ENCODE data around the gene MYLK.

MYLK gene

GRCh38 chr3:123765475-123766128, 118.5 kb downstream of the MYLK start:
- Histone ChIP-seq H3K27ac (ENCODE audit: low read length) (no peak overlapping the region), H3K4me1 (ENCODE audit: control insufficient read depth, insufficient read depth, low read length) (peaks cover 3% of the 10 kb centered on the region; the same call in 1 of the 2 replicates)
- no peak for DNase-seq (ENCODE audit: low read depth, low spot score)

DNA sequence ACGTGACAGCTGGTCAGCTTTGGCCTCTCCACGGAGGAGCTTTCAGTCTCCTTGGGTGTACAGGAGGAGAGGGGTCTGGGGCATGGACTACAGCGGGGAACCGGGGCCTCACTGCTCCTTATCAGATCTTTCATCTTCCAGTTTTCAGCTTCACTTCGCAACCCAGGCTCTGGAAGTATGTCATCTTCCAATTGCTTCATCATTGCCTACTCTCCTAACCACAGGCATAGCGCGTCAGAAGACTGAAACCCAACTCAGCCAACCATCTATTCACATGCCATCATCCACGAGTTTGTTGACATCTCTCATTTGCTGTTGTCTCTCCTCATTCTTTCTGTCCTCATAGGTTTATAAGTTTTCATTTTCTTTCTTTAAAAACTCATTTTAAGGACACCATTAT, 119.5 kb downstream of the MYLK start:
- H3K9me3 ChIP-seq (ENCODE audit: control insufficient read depth, insufficient read depth, low read length), result no peaks in the 10 kb centered on the region
- peaks cover 3% of the 10 kb centered on the region; the same call in 1 of the 2 replicates for H3K4me1 ChIP-seq (ENCODE audit: control insufficient read depth, insufficient read depth, low read length)
- H3K27me3 ChIP-seq (ENCODE audit: control insufficient read depth, insufficient read depth, low read length), result no peaks in the 10 kb centered on the region
- no peak for DNase-seq (ENCODE audit: low read depth, low spot score)
- no CpG with 5 or more reads among the region's 8 CpGs for WGBS (ENCODE audit: insufficient coverage, insufficient read length)
- H3K36me3 ChIP-seq (ENCODE audit: control insufficient read depth, insufficient read depth, low read length), result no peaks in the 10 kb centered on the region
- no peak overlapping the region for H3K4me3 ChIP-seq (ENCODE audit: low read length)
- no peak overlapping the region for H3K27ac ChIP-seq (ENCODE audit: low read length)

More at GRCh38 chr3:123765475-123766128, 118.5 kb downstream of the MYLK start:
- Histone ChIP-seq H3K36me3 (ENCODE audit: control insufficient read depth, insufficient read depth, low read length) (no peaks in the 10 kb centered on the region), H3K4me3 (ENCODE audit: low read length) (no peak overlapping the region), H3K9me3 (ENCODE audit: control insufficient read depth, insufficient read depth, low read length) (no peaks in the 10 kb centered on the region), H3K27me3 (ENCODE audit: control insufficient read depth, insufficient read depth, low read length) (no peaks in the 10 kb centered on the region)
- no CpG with 5 or more reads among the region's 4 CpGs for WGBS (ENCODE audit: insufficient coverage, insufficient read length)

- Histone ChIP-seq H3K4me1 (ENCODE audit: control insufficient read depth, insufficient read depth, low read length) (peaks cover 3% of the 10 kb centered on the region; the same call in 1 of the 2 replicates), H3K4me3 (ENCODE audit: low read length) (no peak overlapping the region), H3K27ac (ENCODE audit: low read length) (no peak overlapping the region), H3K27me3 (ENCODE audit: control insufficient read depth, insufficient read depth, low read length) (no peaks in the 10 kb centered on the region), H3K9me3 (ENCODE audit: control insufficient read depth, insufficient read depth, low read length) (no peaks in the 10 kb centered on the region), H3K36me3 (ENCODE audit: control insufficient read depth, insufficient read depth, low read length) (no peaks in the 10 kb centered on the region)
- no CpG with 5 or more reads among the region's 2 CpGs for WGBS (ENCODE audit: insufficient coverage, insufficient read length)
- DNase-seq (ENCODE audit: low read depth, low spot score), result no peak
Measured at GRCh38 chr3:123762805-123763204, 121.3 kb downstream of the MYLK start.

DNA sequence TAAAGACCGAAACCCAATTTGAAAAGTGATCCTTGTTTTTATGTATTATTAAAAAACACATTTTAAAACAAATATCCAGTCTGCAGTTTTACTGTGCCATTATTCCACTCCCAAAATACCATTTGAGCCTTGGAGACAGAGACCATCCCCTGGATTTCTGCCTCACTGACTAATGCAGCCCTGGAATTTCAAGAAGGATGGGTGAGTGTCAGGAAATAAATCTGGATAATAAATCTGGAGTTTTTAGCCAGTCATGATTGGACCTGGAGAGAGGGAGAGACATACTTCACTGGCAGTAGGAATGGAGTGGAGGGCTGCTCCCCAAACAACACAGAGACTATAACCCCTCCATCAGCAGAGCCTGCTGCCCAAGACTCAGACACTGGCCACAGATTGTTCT, 123.3 kb downstream of the MYLK start:
- H3K4me1 ChIP-seq (ENCODE audit: control insufficient read depth, insufficient read depth, low read length), result no peaks in the 10 kb centered on the region
- no peaks in the 10 kb centered on the region for H3K36me3 ChIP-seq (ENCODE audit: control insufficient read depth, insufficient read depth, low read length)
- WGBS (ENCODE audit: insufficient coverage, insufficient read length), result no CpG with 5 or more reads among the region's 1 CpG
- H3K9me3 ChIP-seq (ENCODE audit: control insufficient read depth, insufficient read depth, low read length), result no peaks in the 10 kb centered on the region
- no peak for DNase-seq (ENCODE audit: low read depth, low spot score)
- H3K27me3 ChIP-seq (ENCODE audit: control insufficient read depth, insufficient read depth, low read length), result no peaks in the 10 kb centered on the region
- H3K4me3 ChIP-seq (ENCODE audit: low read length), result no peak overlapping the region
- no peak overlapping the region for H3K27ac ChIP-seq (ENCODE audit: low read length)

DNA sequence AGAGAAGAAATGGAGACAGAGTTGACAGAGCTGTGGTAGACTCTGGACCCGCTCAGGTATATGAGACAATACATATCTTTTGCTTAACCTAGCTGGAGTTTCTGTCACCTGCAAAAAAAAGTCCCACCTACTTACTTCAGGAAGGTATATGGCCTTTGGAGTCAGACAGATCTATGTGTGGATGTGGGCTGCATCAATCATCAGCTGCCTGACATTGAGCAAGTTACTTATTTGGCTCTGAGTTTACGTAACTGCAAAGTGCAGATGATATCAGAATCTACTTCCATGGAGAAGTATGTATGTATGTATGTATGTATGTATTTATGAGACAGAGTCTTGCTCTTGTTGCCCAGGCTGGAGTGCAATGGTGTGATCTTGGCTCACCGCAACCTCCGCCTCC, 124.3 kb downstream of the MYLK start:
- Histone ChIP-seq H3K27ac (ENCODE audit: low read length) (no peak overlapping the region), H3K9me3 (ENCODE audit: control insufficient read depth, insufficient read depth, low read length) (no peaks in the 10 kb centered on the region), H3K36me3 (ENCODE audit: control insufficient read depth, insufficient read depth, low read length) (no peaks in the 10 kb centered on the region), H3K4me3 (ENCODE audit: low read length) (no peak overlapping the region), H3K4me1 (ENCODE audit: control insufficient read depth, insufficient read depth, low read length) (no peaks in the 10 kb centered on the region), H3K27me3 (ENCODE audit: control insufficient read depth, insufficient read depth, low read length) (no peaks in the 10 kb centered on the region)
- no peak for DNase-seq (ENCODE audit: low read depth, low spot score)
- WGBS (ENCODE audit: insufficient coverage, insufficient read length), result no CpG with 5 or more reads among the region's 4 CpGs

DNA sequence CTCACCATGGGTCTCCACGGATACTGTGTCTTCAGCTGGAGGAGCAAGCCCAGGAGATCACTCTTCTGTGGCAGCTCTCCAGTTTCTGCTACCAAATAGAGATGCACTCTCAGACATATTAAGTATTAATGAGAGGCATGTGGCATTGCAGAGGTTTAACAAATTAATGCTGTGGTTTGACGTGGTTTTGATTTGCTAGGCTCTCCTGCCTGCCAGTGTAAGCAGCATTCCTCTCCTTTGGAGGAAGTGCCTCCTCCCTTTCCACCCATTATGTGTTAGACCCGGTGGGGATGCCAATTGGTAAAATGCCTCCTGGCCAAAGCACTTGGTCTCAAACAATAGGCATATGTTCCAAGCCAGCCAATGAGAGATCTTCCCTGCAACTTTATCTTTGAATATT, 124.8 kb downstream of the MYLK start:
- H3K4me1 ChIP-seq (ENCODE audit: control insufficient read depth, insufficient read depth, low read length), result no peaks in the 10 kb centered on the region

DNA sequence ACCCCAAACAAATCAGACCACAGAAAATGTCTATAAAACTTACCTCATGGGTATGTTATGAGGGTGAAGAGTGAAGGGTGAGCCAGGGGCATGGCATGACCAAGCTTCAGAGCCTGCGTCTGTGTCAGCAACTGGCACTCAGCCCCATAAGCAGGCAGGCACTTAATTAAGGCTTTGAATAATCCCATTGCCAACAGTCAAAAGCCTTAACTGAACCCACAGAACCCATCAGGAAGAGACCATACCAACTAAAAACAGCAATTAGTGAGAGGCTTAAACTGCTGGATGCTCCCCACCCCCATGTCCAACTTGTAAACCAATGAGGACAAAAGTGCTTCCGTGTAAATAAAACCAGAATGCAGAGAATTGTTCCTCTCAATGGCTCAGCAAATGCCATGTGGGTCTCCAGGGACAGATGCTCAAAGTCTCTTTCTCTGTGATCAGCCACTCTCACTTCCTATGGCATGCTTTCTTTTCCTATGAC, 126.0 kb downstream of the MYLK start:
- Histone ChIP-seq H3K9me3 (ENCODE audit: control insufficient read depth, insufficient read depth, low read length) (no peaks in the 10 kb centered on the region), H3K4me1 (ENCODE audit: control insufficient read depth, insufficient read depth, low read length) (no peaks in the 10 kb centered on the region), H3K27me3 (ENCODE audit: control insufficient read depth, insufficient read depth, low read length) (no peaks in the 10 kb centered on the region), H3K36me3 (ENCODE audit: control insufficient read depth, insufficient read depth, low read length) (no peaks in the 10 kb centered on the region), H3K4me3 (ENCODE audit: low read length) (no peak overlapping the region), H3K27ac (ENCODE audit: low read length) (no peak overlapping the region)
- WGBS (ENCODE audit: insufficient coverage, insufficient read length), result no CpG with 5 or more reads among the region's 2 CpGs
- no peak for DNase-seq (ENCODE audit: low read depth, low spot score)

More for the DNA sequence above, 124.8 kb downstream of the MYLK start:
- Histone ChIP-seq H3K36me3 (ENCODE audit: control insufficient read depth, insufficient read depth, low read length) (no peaks in the 10 kb centered on the region), H3K27me3 (ENCODE audit: control insufficient read depth, insufficient read depth, low read length) (no peaks in the 10 kb centered on the region), H3K9me3 (ENCODE audit: control insufficient read depth, insufficient read depth, low read length) (no peaks in the 10 kb centered on the region), H3K27ac (ENCODE audit: low read length) (no peak overlapping the region), H3K4me3 (ENCODE audit: low read length) (no peak overlapping the region)
- WGBS (ENCODE audit: insufficient coverage, insufficient read length), result no CpG with 5 or more reads among the region's 3 CpGs
- DNase-seq (ENCODE audit: low read depth, low spot score), result no peak

GRCh38 chr3:123757281-123757940, 126.7 kb downstream of the MYLK start:
- Histone ChIP-seq H3K27me3 (ENCODE audit: control insufficient read depth, insufficient read depth, low read length) (no peaks in the 10 kb centered on the region), H3K9me3 (ENCODE audit: control insufficient read depth, insufficient read depth, low read length) (no peaks in the 10 kb centered on the region), H3K27ac (ENCODE audit: low read length) (no peak overlapping the region), H3K4me3 (ENCODE audit: low read length) (no peak overlapping the region), H3K4me1 (ENCODE audit: control insufficient read depth, insufficient read depth, low read length) (no peaks in the 10 kb centered on the region), H3K36me3 (ENCODE audit: control insufficient read depth, insufficient read depth, low read length) (no peaks in the 10 kb centered on the region)
- DNase-seq (ENCODE audit: low read depth, low spot score), result no peak
- no CpG with 5 or more reads among the region's 5 CpGs for WGBS (ENCODE audit: insufficient coverage, insufficient read length)

- no CpG with 5 or more reads among the region's 2 CpGs for WGBS (ENCODE audit: insufficient coverage, insufficient read length)
- no peaks in the 10 kb centered on the region for H3K27me3 ChIP-seq (ENCODE audit: control insufficient read depth, insufficient read depth, low read length)
- H3K4me3 ChIP-seq (ENCODE audit: low read length), result no peak overlapping the region
- no peak for DNase-seq (ENCODE audit: low read depth, low spot score)
- H3K27ac ChIP-seq (ENCODE audit: low read length), result no peak overlapping the region
- H3K4me1 ChIP-seq (ENCODE audit: control insufficient read depth, insufficient read depth, low read length), result no peaks in the 10 kb centered on the region
- no peaks in the 10 kb centered on the region for H3K36me3 ChIP-seq (ENCODE audit: control insufficient read depth, insufficient read depth, low read length)
- H3K9me3 ChIP-seq (ENCODE audit: control insufficient read depth, insufficient read depth, low read length), result no peaks in the 10 kb centered on the region
Measured at GRCh38 chr3:123755501-123755900, 128.6 kb downstream of the MYLK start.

DNA sequence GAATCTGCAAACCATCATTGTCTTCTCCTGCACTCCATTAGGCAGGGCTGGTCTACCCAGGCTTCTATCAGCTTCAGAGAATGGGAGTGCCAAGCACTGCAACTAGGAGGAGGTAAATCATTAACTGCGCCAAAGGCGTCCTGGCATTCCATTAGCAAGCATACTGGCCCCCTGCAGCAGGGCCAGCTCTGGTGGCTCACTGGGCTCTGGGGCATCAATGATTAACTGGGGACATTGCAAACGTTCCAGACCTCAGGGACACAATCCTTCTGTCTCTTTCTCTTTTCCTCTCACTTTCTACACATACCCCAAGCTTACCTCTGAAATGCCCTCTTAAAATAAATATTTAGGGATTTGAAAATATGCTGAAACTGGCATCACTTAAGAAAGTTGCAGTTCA, 129.0 kb downstream of the MYLK start:
- no peak overlapping the region for H3K4me3 ChIP-seq (ENCODE audit: low read length)
- no peaks in the 10 kb centered on the region for H3K4me1 ChIP-seq (ENCODE audit: control insufficient read depth, insufficient read depth, low read length)
- no peak for DNase-seq (ENCODE audit: low read depth, low spot score)
- H3K27ac ChIP-seq (ENCODE audit: low read length), result no peak overlapping the region
- no CpG with 5 or more reads among the region's 3 CpGs for WGBS (ENCODE audit: insufficient coverage, insufficient read length)
- no peaks in the 10 kb centered on the region for H3K9me3 ChIP-seq (ENCODE audit: control insufficient read depth, insufficient read depth, low read length)
- no peaks in the 10 kb centered on the region for H3K27me3 ChIP-seq (ENCODE audit: control insufficient read depth, insufficient read depth, low read length)
- H3K36me3 ChIP-seq (ENCODE audit: control insufficient read depth, insufficient read depth, low read length), result no peaks in the 10 kb centered on the region

DNA sequence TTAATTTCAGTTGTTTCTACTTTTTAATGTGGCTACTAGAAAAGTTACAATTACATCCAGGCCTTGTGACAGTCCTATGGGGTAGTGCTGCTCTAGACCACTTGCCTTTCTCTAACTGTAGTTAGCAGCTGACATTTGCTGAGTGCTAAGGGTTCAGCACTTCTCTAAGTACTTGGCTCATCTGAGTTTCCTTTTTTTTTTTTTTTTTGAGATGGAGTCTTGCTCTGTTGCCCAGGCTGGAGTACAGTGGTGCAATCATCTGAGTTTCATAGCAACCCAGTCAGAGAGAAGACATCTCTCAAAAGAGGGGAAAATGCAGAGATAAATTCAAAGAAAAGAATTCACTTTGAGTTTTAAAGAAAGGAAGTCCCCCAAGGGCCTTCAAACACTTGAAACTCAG, 130.8 kb downstream of the MYLK start:
- H3K27me3 ChIP-seq (ENCODE audit: control insufficient read depth, insufficient read depth, low read length), result no peaks in the 10 kb centered on the region
- H3K27ac ChIP-seq (ENCODE audit: low read length), result no peak overlapping the region
- H3K9me3 ChIP-seq (ENCODE audit: control insufficient read depth, insufficient read depth, low read length), result no peaks in the 10 kb centered on the region
- H3K4me3 ChIP-seq (ENCODE audit: low read length), result no peak overlapping the region
- no peak for DNase-seq (ENCODE audit: low read depth, low spot score)
- no peaks in the 10 kb centered on the region for H3K4me1 ChIP-seq (ENCODE audit: control insufficient read depth, insufficient read depth, low read length)
- no peaks in the 10 kb centered on the region for H3K36me3 ChIP-seq (ENCODE audit: control insufficient read depth, insufficient read depth, low read length)

Data from iPS DF 6.9 (cell line).